Putamen (tissue), 1 donor: ENCODE data around the gene L2HGDH.

Experiments used
- DNase-seq: peaks from one replicate; pipeline ENCODE4 v3.0.0-alpha.2; 2016; ENCODE audit warnings: low spot score

L2HGDH gene

DNA sequence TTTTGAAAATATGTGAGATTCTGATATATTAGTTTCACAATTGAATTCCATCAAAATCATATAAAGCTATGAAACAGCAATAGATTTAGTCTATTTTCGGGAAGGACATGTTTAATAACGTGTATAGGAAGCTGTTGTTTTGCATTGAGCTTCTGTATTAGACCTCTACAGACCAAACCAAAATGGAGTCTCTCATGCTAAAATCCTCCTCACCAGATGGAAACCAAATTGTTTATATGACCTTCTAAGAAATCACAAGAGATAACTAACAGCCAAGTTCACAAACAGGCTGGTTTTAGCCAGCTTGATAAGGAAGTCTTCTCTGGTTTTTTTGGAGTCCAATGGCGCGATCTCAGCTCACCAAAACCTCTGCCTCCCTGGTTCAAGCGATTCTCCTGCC is 23.9 kb downstream of the L2HGDH start:
- no peak for DNase-seq

GRCh38 chr14:50285861-50286260 is 26.2 kb downstream of the L2HGDH start:
- no peak for DNase-seq

DNA sequence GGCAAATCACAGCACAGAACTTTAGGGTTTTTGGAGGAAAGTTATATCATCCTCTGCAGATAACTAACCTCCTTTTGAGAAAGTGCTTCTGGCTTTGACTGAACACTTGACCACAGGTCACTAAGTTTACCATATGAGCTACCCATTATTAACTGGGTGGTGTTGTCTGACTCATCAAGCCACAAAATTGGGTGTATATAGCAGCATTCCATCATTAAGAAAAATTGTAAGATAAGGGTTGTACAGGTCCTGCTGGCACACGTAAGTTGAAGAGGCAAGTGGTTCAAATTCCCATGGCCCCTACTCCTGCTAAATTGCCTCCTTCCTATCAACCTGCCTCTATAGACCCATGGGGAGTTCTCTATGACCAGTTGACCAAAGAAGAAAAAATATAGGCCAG is 39.5 kb downstream of the L2HGDH start:
- no peak for DNase-seq

DNA sequence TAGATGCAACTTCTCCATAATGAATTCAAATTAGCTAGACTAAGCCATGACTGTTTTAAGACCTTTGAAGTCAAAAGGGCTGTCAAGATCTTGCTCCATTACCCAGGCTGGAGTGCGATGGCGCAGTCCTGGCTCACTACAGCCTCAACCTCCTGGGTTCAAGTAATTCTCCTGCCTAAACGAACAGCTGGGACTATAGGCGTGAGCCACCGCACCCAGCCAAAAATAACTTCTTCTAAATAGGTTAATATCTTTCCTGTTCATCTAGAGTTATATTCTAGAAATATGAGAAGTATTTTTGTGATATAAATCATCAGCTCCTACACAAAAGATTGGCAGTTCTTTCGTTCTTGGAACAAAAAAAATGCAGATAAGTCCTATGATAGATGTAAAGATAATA is 41.1 kb downstream of the L2HGDH start:
- DNase-seq = peak; percentile 65

- no peak for DNase-seq
Measured at GRCh38 chr14:50265029-50265428, 47.0 kb downstream of the L2HGDH start.

GRCh38 chr14:50263321-50263720 is 48.7 kb downstream of the L2HGDH start:
- no peak for DNase-seq

DNA sequence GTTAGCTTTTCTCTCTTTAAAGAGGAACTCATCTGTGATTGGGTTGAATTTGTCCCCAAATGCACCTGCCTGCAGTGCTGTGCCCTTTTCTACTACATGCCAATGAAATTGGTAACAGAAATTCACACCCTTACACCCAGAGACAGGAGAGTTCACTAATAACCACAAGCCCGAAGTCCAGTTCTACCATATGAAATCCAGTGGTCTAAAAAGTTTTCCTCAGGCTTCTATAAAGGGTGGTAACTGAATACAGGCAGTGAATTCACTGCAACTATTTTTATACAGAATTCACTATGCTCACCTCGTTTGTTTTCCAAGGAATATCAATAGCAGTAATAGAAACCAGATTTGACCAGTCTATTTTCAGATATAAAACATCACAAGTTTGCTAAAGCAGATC is 49.2 kb downstream of the L2HGDH start:
- DNase-seq = no peak

- DNase-seq = no peak
Measured at GRCh38 chr14:50260511-50260910, 51.5 kb downstream of the L2HGDH start.

DNA sequence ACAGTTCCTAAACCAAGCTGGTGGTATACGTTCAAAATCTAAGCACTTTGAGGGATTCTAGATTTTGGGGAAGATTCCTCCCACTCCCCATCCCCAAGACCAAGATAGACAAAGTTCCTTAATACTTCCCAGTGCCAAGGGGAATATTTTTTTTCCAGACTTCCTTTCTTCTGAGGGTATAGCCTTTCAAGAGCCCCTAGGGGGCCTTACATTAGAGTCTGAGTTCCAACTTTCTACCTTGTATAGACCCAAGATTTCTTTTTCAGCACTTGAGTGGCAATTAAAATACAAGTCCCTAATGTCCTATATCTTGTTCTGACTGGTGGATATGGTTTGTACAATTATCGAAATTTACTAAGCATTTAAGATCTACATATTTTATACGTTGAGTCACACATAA is 52.0 kb downstream of the L2HGDH start:
- no peak for DNase-seq

DNA sequence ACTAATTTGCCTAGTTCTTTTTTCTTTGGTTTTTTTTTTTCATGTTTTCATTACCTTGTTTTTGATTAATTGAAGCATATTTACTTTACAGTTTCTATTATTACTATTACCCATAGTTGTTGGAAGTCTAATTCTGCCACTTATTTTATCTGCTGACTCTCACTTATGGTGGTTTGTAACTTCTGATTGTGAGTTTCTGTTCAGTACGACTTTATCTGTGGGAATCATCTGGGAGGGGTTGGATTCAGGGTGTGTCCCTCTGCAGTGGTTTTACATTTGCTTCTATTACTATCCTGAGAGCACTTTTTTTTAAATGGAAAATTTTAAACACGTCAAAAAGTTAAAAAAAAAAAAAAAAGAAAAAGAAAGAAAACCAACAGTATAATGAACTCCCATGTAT is 54.3 kb downstream of the L2HGDH start:
- DNase-seq = no peak

DNA sequence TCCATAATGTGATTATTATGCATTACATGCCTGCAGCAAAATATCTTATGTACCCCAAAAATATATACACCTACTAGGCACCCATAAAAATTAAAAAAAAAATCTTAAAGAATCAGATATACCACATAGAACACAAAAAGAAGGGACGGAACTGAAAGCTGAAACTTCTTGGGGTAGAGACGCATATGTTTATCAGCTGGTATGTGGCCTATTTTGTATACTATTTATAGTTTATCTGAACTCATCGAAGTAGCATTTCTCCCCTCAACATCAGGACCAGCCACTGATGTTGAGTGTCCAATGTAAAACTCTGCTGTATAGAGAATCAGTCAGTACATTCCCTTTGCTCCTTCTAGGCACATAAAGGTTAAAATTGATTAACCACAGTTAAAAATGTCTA is 57.8 kb downstream of the L2HGDH start:
- no peak for DNase-seq

DNA sequence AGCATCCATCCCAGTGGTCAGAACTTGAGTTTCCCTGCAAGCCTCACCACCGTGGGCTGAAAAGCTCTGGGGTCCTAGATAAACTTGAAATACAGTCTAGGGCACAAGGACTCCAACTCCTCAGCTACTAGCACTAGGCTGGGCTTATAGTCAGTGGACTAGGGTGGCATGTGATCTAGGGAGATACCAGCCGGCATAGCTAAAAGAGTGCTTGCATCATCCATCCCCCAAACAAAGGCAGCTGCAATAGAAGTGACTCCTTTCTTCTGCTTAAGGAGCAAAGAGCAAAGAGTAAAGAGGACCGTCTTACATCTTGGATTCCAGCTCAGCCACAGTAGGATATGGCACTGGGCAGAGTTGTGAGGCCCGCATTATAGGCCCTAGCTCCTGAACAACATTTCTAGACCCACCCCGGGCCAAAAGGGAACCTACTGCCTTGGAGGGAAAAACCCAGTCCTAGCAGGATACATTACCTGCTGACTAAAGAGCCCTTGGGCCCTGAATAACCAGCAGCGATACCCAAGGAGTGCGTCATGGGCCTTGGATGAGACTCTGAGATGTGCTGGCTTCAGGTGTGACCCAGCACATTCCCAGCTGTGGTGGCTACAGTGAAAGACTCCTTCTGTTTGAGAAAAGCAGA is 62.8 kb downstream of the L2HGDH start:
- no peak for DNase-seq

GRCh38 chr14:50247245-50247644 is 64.8 kb downstream of the L2HGDH start:
- no peak for DNase-seq

GRCh38 chr14:50242566-50243310 is 69.3 kb downstream of the L2HGDH start:
- no peak for DNase-seq

DNA sequence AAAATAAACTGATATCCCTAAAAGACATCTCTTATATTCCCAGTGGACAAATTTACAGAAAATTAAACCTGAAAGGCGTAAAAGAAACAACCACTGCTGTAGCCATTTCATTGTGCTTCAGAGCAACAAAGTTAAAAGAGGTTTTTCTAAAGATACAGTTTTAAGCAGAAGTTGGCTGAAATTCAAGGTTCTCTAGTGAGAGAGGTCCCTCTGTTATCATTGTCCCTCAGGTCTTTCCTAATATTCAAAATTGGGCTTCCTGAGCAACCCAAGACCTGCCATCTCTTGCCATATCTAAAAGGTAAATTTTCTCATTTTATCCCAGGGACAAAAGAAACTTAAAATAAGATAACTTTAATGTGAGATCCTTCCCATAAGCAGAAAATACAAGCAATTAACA is 69.9 kb downstream of the L2HGDH start:
- no peak for DNase-seq

DNA sequence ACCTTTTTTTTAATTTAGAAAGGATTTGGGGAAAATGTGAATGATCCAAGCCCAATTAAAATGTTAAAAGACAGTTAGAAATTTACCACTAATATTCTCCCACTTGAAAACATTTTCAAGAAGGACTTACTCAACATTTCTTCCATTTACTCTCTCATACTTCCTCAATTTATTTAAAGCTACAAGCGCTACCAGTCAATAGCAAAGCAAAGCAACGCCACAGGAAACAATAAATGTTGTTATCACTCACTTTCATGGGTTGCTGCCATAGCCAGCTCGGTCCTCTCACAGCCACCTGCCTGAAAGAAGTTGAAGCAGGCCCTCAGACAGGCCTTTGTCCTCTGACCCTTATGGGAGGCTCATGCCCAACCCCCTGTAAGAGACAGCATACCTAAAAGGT is 74.6 kb downstream of the L2HGDH start:
- DNase-seq = no peak

- no peak for DNase-seq
Measured at GRCh38 chr14:50233951-50234250, 78.1 kb downstream of the L2HGDH start.

GRCh38 chr14:50233166-50233950 is 78.7 kb downstream of the L2HGDH start:
- DNase-seq = no peak

DNA sequence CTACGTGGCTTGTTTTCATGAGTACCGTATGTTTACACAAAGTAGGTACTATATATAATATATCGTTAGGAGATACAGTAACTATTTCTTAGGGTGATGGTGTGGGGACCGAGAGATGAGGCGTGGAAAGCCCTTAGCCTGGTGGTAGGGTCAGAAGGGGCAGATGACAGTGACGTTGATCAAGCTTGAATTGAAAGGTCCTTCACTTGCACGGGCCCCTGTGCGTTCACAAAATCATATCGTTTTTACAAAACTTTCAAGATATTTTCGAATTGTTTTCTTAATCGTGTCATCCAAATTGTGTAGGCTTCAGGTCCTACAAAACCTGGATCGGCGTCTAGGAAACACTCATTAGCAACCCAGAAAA is 79.8 kb downstream of the L2HGDH start:
- DNase-seq = peak; percentile 16

GRCh38 chr14:50231475-50232275 is 80.4 kb downstream of the L2HGDH start, which contains the start of gene SOS2:
Gene SOS2 (minus strand): TSS chr14:50231578. CDS start chr14:50231283, 295 bp downstream.
- DNase-seq = peak; percentile 89

GRCh38 chr14:50230701-50231474 is 81.1 kb downstream of the L2HGDH start:
- peak; percentile 40 for DNase-seq

DNA sequence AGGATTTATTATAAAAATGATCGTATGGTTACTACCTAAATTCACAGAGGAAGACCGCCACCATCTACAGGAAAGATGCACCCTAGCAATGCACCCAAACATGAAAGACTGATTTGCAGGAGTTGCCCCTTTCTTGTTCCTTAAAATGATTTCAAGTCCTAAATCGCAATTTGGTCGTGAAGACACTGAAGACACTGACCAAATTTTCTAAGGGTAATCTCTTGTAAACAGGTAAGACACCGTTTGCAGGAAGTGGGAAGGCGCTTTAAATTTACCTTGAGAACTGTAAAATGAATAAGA is 81.7 kb downstream of the L2HGDH start:
- DNase-seq = no peak
